Measurements from ENCODE around the gene SYTL3.

- TF ChIP-seq CTCF (IDR thresholded peaks at IDR 0.05; ENCODE audit: low read length) (no peak), EZH2 (IDR thresholded peaks at IDR 0.05; ENCODE audit: borderline replicate concordance, low read length) (no peak)
Observed at GRCh38 chr6:158715330-158716311, 65.8 kb downstream of the SYTL3 start.
